Measurements from ENCODE around the gene GAREM1.
"Not testable (repeated sequence)": the region's sequence is repeated elsewhere in the genome, so short reads cannot be mapped to it uniquely, and the experiment has no call there.

Gene GAREM1

DNA sequence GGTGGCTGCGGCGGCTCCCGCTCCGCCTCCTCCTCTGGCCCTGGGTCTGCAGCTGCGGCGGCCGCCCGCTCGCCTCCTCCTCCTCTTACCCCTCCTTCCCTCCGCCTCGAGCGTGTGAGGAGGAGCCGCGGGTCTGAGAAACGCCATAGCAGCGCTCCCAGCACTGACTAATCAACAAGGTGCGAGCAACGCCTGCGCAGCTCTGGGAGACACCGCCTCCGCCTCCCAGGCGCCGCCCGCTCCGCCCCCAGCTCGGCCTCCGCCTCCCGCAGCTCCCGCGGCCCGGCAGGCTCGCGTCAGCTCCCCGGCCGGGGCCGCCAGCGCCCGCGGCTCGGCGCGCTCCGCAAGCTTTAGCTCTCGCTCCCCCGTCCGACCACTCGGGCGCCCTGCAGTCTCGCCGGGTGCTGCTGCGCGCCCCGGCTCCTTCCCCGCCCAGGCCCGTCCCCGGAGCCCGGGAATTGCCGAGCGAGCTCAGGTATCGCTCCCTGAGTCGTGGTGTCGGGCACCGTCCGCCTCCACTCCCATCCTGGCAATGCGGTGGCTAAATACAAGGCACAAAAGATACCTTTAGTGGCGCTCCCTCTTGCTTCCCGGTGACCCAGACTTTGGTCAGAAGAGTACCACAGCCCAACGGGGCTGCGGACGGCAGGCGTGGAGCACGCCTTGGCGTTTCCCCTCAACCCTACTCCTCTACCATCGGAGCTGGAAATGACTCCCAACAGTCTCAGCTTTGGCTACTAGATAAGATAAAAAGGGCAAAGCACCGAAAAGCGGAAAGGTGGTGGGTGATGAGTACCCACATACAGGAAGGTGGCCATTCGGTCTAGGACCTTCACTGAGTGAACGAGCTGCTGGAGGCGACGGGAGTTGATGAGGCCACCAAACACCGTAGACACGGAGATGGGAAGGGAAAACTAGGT is at the start of gene GAREM1:
TSS of gene GAREM1 (minus strand) at position 169 of the 920 bp plus-strand sequence. CDS start 454 bp downstream, outside the sequence.
- in situ Hi-C loops (cut with HindIII; ENCODE audit: low sequenced_read_pairs), result loop anchor here (25.0 kb wide), 1 partner anchor 184 kb away; no protein-coding TSS in a partner anchor

GRCh38 chr18:32511147-32511546 is 40.5 kb upstream of the GAREM1 start:
- in situ Hi-C loops (cut with HindIII; ENCODE audit: low sequenced_read_pairs), result no loop called here

- in situ Hi-C loops (cut with HindIII; ENCODE audit: low sequenced_read_pairs), result no loop called here
These were observed 38.4 kb upstream of the GAREM1 start for GRCh38 chr18:32509111-32509510.

- in situ Hi-C loops (cut with HindIII; ENCODE audit: low sequenced_read_pairs), result no loop called here
These were observed 36.4 kb upstream of the GAREM1 start for GRCh38 chr18:32507093-32507492.

- in situ Hi-C loops (cut with HindIII; ENCODE audit: low sequenced_read_pairs), result no loop called here
These were observed 31.3 kb upstream of the GAREM1 start for GRCh38 chr18:32502014-32502413.

GRCh38 chr18:32501242-32501641 is 30.6 kb upstream of the GAREM1 start:
- in situ Hi-C loops (cut with HindIII; ENCODE audit: low sequenced_read_pairs), result not testable (repeated sequence)

DNA sequence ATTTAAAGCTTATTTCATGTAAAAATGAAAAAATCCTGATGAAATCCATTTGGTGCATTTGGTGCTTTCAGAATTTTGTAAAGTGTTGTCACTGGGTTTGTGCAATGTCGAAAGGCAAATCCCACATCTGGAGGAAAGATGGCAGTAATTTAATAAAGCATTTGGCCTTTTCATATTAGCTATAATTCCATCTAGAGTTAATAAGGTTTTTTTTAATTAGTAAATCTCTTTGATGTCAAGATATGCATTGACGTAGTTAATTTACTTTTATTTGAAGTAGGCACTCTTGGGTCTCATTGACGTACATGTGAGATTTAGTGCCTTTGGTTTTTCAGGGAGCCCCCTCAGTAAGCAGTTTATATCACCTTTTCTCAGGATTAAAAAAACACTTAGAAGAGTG is 12.3 kb upstream of the GAREM1 start:
- in situ Hi-C loops (cut with HindIII; ENCODE audit: low sequenced_read_pairs), result no loop called here

DNA sequence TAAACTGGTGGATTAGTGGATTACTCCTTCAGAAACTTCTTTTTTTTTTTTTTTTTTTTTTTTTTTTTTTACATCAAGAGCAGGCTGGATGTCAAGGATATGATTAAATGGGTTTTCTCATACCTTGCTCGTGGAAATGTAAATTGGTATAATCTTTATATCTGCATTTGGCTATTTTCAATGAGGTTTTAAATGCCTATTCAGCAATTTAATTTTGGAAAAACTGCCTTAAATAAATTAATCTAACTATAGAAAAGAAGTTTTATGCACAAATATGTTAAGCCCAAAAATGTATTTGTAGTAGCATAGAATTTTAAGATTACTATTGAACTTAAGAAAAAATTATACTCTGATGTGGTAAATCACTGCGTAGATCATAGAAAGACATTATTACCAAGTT is 11.4 kb upstream of the GAREM1 start:
- in situ Hi-C loops (cut with HindIII; ENCODE audit: low sequenced_read_pairs), result no loop called here

GRCh38 chr18:32480581-32480980 is 9.9 kb upstream of the GAREM1 start:
- in situ Hi-C loops (cut with HindIII; ENCODE audit: low sequenced_read_pairs), result no loop called here

- in situ Hi-C loops (cut with HindIII; ENCODE audit: low sequenced_read_pairs), result no loop called here
These were observed 8.1 kb upstream of the GAREM1 start for GRCh38 chr18:32478807-32479206.

DNA sequence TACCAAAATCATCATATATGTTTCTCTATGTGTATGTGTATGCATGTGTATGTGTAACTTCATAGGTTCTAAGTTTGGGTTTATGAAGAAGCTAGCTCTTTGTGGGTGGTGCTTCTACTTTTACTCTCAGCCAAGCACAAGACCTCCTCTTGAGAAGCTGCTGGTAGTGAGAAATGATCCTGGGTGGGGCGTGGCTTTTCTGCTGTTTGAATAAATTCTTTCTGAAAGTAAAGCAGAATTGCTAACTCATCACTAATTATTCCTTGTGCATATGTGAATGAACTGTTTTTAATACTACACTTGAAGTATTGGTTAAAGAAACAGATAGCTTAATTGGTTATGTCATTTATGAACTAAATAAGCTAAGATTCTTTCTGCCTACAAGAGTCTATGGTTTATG is 7.6 kb upstream of the GAREM1 start:
- in situ Hi-C loops (cut with HindIII; ENCODE audit: low sequenced_read_pairs), result no loop called here

DNA sequence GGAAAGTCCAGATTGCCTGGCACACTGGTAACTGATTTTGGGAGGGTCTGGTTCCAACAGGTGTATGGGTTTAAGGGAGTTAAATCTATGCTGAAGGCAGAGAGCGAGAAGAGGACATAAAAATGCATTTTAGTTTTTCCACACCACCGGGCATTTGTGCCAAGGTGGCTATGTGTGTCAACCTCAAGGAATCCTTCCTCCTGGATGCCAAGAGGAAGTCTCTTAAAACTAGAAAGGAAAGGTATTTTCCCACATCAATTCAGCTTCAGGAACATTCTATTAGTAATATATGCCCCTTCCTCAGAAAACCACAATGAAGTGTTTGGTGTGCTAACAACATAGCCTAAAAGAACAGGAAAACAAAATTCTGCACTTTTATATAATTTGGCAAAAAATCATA is 5.4 kb upstream of the GAREM1 start:
- in situ Hi-C loops (cut with HindIII; ENCODE audit: low sequenced_read_pairs), result no loop called here

- in situ Hi-C loops (cut with HindIII; ENCODE audit: low sequenced_read_pairs), result not testable (repeated sequence)
These were observed 4.4 kb upstream of the GAREM1 start for GRCh38 chr18:32475069-32475468.

DNA sequence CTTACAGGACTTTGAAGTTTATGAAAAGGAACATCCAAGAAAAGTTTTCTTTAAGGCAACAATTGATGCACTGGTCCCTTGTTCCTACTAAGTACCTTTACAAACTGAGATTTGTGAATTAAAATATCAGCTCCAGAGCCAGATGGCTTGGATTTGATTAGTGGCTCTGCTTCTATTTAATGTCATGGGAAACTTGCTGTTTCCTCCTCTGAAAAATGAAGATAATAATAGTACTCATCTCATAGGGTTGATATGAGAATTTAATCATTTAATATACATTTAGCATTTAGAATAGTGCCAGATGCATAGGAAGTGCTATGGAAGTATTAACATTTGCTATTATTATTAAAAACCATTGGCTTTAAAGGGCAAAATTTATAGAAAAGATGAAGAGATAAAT is 2.6 kb upstream of the GAREM1 start:
- in situ Hi-C loops (cut with HindIII; ENCODE audit: low sequenced_read_pairs), result loop anchor here (25.0 kb wide), 1 partner anchor 186 kb away; no protein-coding TSS in a partner anchor

DNA sequence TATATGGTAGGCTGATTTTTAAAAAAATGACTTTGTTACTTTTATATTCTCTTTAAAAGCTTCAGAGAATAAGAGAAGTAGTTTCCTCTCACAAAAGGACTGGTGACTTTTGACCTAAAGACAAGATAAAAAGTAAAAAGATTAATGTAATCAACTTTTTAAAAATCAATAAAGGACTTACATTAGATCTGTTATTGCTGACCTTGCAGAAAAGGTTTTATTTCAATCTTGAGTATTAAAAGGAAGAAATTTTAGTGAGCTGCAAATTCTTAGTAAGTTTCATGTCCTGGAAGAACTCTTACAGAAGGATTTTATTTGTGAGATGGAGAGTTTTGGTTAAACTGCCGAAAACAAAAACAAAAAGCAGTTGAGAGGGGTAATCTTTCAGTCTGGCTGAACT is 2.2 kb upstream of the GAREM1 start:
- in situ Hi-C loops (cut with HindIII; ENCODE audit: low sequenced_read_pairs), result loop anchor here (25.0 kb wide), 1 partner anchor 186 kb away; no protein-coding TSS in a partner anchor

- in situ Hi-C loops (cut with HindIII; ENCODE audit: low sequenced_read_pairs), result loop anchor here (25.0 kb wide), 1 partner anchor 183 kb away; no protein-coding TSS in a partner anchor
These were observed 295 bp downstream of the GAREM1 start for GRCh38 chr18:32470460-32470713.

GRCh38 chr18:32469691-32470459 is 807 bp downstream of the GAREM1 start:
- in situ Hi-C loops (cut with HindIII; ENCODE audit: low sequenced_read_pairs), result loop anchor here (25.0 kb wide), 1 partner anchor 183 kb away; no protein-coding TSS in a partner anchor

GRCh38 chr18:32469190-32469651 is 1.5 kb downstream of the GAREM1 start:
- in situ Hi-C loops (cut with HindIII; ENCODE audit: low sequenced_read_pairs), result loop anchor here (25.0 kb wide), 1 partner anchor 182 kb away; no protein-coding TSS in a partner anchor

DNA sequence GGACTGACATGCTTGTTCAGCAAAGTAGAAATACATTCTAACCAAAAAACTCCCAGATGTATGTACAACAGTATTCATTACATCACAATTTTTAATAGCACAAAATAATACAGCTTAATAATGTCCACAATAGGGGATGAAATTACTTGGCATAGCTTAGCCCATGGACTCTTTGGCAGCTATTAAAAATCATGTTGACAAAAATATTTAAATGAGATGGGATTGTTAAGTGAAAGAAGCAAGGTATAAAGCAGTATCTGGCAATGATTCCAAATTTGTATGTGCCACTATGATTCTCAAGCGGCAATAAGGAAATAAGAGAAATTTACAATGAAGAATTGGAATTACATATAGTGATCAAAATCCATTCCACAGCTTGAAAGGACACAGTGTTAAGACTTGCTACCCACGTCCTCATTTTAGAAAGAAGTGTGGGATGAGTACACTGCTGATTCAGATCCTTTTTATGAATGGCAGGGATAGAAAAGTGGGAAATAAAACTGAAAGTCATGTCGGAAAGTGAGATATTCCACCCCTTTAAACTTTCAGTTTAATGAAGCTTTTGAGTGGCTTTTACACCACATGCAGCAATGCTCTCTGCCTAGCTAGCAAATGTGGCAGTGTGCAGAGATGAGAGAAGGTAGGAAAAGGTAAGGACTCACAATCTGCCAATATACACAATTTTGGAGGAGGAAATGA is 2.4 kb downstream of the GAREM1 start:
- in situ Hi-C loops (cut with HindIII; ENCODE audit: low sequenced_read_pairs), result loop anchor here (25.0 kb wide), 1 partner anchor 181 kb away; no protein-coding TSS in a partner anchor

- in situ Hi-C loops (cut with HindIII; ENCODE audit: low sequenced_read_pairs), result loop anchor here (25.0 kb wide), 1 partner anchor 174 kb away; no protein-coding TSS in a partner anchor
These were observed 8.9 kb downstream of the GAREM1 start for GRCh38 chr18:32461709-32462272.

Data from DLD1 (cell line).